ENCODE data around the gene HIC1.

The HIC1 gene

DNA sequence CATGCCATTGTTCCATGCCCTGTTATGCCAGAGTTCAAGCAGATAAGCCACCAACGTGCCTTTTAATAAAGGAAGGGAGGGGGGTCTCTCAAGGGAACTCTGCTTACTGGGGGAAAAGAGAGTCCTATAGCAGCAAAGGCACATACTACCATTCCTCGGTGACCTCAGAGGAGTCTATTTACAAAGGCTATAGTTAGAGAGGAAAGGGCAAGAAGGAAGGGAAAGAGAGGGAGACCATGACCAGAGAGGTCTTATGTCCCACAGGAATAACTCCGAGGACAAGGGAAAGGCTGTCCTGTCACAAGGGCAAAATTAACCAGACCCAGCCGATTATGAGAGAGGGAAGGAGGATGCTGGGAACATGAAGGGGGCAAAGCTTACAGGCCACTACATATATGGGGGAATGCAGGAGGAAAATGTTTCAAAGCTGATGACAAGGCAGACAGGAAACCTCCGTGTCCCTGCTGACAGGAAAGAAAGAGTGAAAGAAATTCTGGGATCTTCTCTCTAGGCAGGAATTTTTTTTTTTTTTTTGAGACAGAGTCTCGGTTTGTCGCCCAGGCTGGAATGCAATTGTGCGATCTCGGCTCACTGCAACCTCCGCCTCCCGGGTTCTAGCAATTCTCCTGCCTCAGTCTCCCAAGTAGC lies 51.5 kb downstream of the HIC1 start:
- Histone ChIP-seq H3K4me3 (replicated peaks; ENCODE audit: insufficient read depth, low read length) (no peak overlapping the region), H3K27ac (replicated peaks) (no peak overlapping the region), H3K27me3 (ENCODE audit: insufficient read depth, poor library complexity, severe bottlenecking) (no peaks in the 10 kb centered on the region)
- DNase-seq (ENCODE audit: low read depth in 1 of 2, low spot score in 1 of 2): no peak
- no peak for TF ChIP-seq SPI1 (IDR thresholded peaks at IDR 0.05; ENCODE audit: borderline replicate concordance, low read depth)
- TF ChIP-seq, protein P1, sequence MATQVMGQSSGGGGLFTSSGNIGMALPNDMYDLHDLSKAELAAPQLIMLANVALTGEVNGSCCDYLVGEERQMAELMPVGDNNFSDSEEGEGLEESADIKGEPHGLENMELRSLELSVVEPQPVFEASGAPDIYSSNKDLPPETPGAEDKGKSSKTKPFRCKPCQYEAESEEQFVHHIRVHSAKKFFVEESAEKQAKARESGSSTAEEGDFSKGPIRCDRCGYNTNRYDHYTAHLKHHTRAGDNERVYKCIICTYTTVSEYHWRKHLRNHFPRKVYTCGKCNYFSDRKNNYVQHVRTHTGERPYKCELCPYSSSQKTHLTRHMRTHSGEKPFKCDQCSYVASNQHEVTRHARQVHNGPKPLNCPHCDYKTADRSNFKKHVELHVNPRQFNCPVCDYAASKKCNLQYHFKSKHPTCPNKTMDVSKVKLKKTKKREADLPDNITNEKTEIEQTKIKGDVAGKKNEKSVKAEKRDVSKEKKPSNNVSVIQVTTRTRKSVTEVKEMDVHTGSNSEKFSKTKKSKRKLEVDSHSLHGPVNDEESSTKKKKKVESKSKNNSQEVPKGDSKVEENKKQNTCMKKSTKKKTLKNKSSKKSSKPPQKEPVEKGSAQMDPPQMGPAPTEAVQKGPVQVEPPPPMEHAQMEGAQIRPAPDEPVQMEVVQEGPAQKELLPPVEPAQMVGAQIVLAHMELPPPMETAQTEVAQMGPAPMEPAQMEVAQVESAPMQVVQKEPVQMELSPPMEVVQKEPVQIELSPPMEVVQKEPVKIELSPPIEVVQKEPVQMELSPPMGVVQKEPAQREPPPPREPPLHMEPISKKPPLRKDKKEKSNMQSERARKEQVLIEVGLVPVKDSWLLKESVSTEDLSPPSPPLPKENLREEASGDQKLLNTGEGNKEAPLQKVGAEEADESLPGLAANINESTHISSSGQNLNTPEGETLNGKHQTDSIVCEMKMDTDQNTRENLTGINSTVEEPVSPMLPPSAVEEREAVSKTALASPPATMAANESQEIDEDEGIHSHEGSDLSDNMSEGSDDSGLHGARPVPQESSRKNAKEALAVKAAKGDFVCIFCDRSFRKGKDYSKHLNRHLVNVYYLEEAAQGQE (IDR thresholded peaks at IDR 0.05; ENCODE audit: insufficient replicate concordance, low read depth): no peak
- TF ChIP-seq GABPA (IDR thresholded peaks at IDR 0.05; ENCODE audit: low read depth): no peak
- TF ChIP-seq, protein P2, sequence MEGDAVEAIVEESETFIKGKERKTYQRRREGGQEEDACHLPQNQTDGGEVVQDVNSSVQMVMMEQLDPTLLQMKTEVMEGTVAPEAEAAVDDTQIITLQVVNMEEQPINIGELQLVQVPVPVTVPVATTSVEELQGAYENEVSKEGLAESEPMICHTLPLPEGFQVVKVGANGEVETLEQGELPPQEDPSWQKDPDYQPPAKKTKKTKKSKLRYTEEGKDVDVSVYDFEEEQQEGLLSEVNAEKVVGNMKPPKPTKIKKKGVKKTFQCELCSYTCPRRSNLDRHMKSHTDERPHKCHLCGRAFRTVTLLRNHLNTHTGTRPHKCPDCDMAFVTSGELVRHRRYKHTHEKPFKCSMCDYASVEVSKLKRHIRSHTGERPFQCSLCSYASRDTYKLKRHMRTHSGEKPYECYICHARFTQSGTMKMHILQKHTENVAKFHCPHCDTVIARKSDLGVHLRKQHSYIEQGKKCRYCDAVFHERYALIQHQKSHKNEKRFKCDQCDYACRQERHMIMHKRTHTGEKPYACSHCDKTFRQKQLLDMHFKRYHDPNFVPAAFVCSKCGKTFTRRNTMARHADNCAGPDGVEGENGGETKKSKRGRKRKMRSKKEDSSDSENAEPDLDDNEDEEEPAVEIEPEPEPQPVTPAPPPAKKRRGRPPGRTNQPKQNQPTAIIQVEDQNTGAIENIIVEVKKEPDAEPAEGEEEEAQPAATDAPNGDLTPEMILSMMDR (IDR thresholded peaks at IDR 0.05; ENCODE audit: insufficient read depth, low read length): no peak
- no peak for TF ChIP-seq POLR2AphosphoS5 (IDR thresholded peaks at IDR 0.05; ENCODE audit: low read depth)

DNA sequence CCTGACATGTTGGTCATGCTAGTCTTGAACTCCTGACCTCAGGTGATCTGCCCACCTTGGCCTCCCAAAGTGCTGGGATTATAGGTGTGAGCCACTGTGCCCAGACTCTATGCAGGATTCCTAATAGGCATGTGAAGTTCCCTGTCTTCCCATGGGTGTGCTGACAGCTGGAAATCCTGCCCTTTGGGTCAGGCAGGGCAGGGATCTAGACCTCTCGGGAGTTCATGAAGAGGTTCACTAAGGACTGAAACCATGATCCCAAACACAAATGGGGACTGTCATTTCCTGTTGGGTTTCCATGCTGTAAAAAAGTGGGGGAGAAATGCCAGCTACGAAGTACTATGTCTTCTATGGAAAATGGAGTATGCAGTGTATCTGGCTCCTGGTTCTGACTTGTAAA lies 52.1 kb downstream of the HIC1 start:
- TF ChIP-seq, protein P2 (IDR thresholded peaks at IDR 0.05; ENCODE audit: insufficient read depth, low read length): no peak
- TF ChIP-seq POLR2AphosphoS5 (IDR thresholded peaks at IDR 0.05; ENCODE audit: low read depth) (no peak), GABPA (IDR thresholded peaks at IDR 0.05; ENCODE audit: low read depth) (no peak), SPI1 (IDR thresholded peaks at IDR 0.05; ENCODE audit: borderline replicate concordance, low read depth) (no peak)
- TF ChIP-seq, protein P1 (IDR thresholded peaks at IDR 0.05; ENCODE audit: insufficient replicate concordance, low read depth): no peak
- Histone ChIP-seq H3K27ac (replicated peaks) (no peak overlapping the region), H3K4me3 (replicated peaks; ENCODE audit: insufficient read depth, low read length) (no peak overlapping the region), H3K27me3 (ENCODE audit: insufficient read depth, poor library complexity, severe bottlenecking) (no peaks in the 10 kb centered on the region)
- no peak for DNase-seq (ENCODE audit: low read depth in 1 of 2, low spot score in 1 of 2)

DNA sequence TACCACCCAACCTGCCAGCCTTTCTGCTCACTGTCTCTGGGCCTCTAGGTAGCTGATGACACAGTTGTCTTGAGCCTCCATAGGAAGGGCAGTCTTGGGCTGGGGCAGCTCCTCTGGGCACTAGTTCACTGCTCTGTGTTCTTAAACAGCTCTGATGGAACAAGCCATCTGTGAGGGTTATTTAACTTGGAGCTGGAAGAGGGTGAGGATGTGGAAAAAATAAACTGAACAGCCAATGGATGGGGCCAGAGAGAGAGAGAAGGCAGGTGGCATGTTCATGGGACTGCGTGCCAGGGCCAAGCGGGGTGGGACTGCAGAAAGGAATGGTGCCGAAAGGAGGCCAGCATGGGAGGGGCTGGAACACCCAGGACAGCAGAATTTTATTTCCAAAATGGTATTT lies 52.6 kb downstream of the HIC1 start:
- DNase-seq (ENCODE audit: low read depth in 1 of 2, low spot score in 1 of 2): no peak
- TF ChIP-seq, protein P1 (IDR thresholded peaks at IDR 0.05; ENCODE audit: insufficient replicate concordance, low read depth): no peak
- TF ChIP-seq, protein P2 (IDR thresholded peaks at IDR 0.05; ENCODE audit: insufficient read depth, low read length): no peak
- no peak for TF ChIP-seq GABPA (IDR thresholded peaks at IDR 0.05; ENCODE audit: low read depth)
- TF ChIP-seq POLR2AphosphoS5 (IDR thresholded peaks at IDR 0.05; ENCODE audit: low read depth): no peak
- TF ChIP-seq SPI1 (IDR thresholded peaks at IDR 0.05; ENCODE audit: borderline replicate concordance, low read depth): no peak
- H3K4me3 ChIP-seq (replicated peaks; ENCODE audit: insufficient read depth, low read length): no peak overlapping the region

More for the DNA sequence above, 52.6 kb downstream of the HIC1 start:
- no peak overlapping the region for H3K27ac ChIP-seq (replicated peaks)
- no peaks in the 10 kb centered on the region for H3K27me3 ChIP-seq (ENCODE audit: insufficient read depth, poor library complexity, severe bottlenecking)

Measured in HL-60 (cell line).